Lower leg skin (tissue), 3 donors: ENCODE results near the gene MYBL2.

Source experiments
- CTCF ChIP-seq, 3 donors: fragments of 450-650 bp; IDR thresholded peaks; one replicate each; pipeline ENCODE4 v1.5.1; 2016; ENCODE audit warnings: antibody characterized with exemption in 3 of 3, mild to moderate bottlenecking in 3 of 3, moderate library complexity in 2 of 3
- POLR2A ChIP-seq, 2 donors: fragments of 450-650 bp; IDR thresholded peaks; one replicate each; pipeline ENCODE4 v1.6.1; 2016 to 2017; ENCODE audit warnings: antibody characterized with exemption in 2 of 2, mild to moderate bottlenecking in 1 of 2, moderate library complexity in 1 of 2

DNA sequence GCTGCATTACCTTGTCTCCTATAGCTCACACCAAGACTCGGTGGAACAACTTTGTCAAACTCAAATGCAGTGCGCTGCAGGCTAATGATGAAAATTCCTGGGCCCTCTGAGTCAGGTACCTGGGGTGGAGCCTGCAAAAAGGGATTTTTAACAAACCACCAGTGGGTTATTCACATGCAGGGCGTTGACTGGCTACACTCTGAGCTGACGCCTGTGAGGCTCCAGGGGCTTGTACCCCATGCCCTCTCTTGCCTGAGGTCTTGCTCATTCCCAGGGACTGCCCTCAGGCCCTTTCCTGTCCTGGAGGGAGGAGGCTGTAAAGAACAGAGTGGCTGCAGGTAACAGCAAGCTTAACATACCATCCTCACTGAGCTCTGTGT lies 50.7 kb downstream of the MYBL2 start:
- TF ChIP-seq CTCF (IDR thresholded peaks at IDR 0.05) = no peak
- TF ChIP-seq POLR2A (IDR thresholded peaks at IDR 0.05) = no peak
